ENCODE measurements around the gene CD58.

The CD58 gene

GRCh38 chr1:116513956-116514355 lies 56.9 kb downstream of the CD58 start:
- Histone ChIP-seq H3K4ac (ENCODE audit: low read depth, low read length) (no peak overlapping the region), H3K4me3 (ENCODE audit: low read length) (no peak overlapping the region)

GRCh38 chr1:116511459-116512019 lies 59.3 kb downstream of the CD58 start:
- DNase-seq, result no peak
- H3K4me2 ChIP-seq (ENCODE audit: low read length), result no peak overlapping the region
- H3K18ac ChIP-seq (ENCODE audit: low read length), result no peak overlapping the region
- no CpG with 5 or more reads among the region's 2 CpGs for WGBS (ENCODE audit: extremely low coverage, insufficient coverage, low lambda C conversion rate)
- no peak overlapping the region for H3K4me3 ChIP-seq (ENCODE audit: low read length)
- H3K36me3 ChIP-seq (ENCODE audit: control insufficient read depth, insufficient read depth, low read length), result no peaks in the 10 kb centered on the region
- no peaks in the 10 kb centered on the region for H3K79me1 ChIP-seq (ENCODE audit: low read length)
- H4K8ac ChIP-seq (ENCODE audit: low read depth, low read length), result no peak overlapping the region
- H2AK5ac ChIP-seq (ENCODE audit: low read length), result no peak overlapping the region
- H3K79me2 ChIP-seq (ENCODE audit: control insufficient read depth, insufficient read depth, low read length), result no peaks in the 10 kb centered on the region
- no peak overlapping the region for H3K23ac ChIP-seq (ENCODE audit: low read length)
- H3K4me1 ChIP-seq (ENCODE audit: control insufficient read depth, low read depth, low read length), result no peaks in the 10 kb centered on the region
- no peak overlapping the region for H3K9ac ChIP-seq (ENCODE audit: low read length)
- H3K27me3 ChIP-seq (ENCODE audit: insufficient read depth, low read length, poor library complexity), result no peaks in the 10 kb centered on the region
- no peak overlapping the region for H3K4ac ChIP-seq (ENCODE audit: low read depth, low read length)
- no peak overlapping the region for H2BK5ac ChIP-seq (ENCODE audit: low read length)
- no peak overlapping the region for H3K56ac ChIP-seq (ENCODE audit: low read length)
- no peak overlapping the region for H3K27ac ChIP-seq (ENCODE audit: low read depth, low read length)
- H2BK15ac ChIP-seq (replicated peaks; ENCODE audit: low read depth), result no peak overlapping the region
- no peak overlapping the region for H4K5ac ChIP-seq (ENCODE audit: low read length)
- H2BK120ac ChIP-seq (ENCODE audit: low read depth, low read length), result no peak overlapping the region

More at GRCh38 chr1:116513956-116514355, 56.9 kb downstream of the CD58 start:
- DNase-seq, result no peak
- Histone ChIP-seq H2BK5ac (ENCODE audit: low read length) (no peak overlapping the region), H3K79me1 (ENCODE audit: low read length) (no peaks in the 10 kb centered on the region), H3K23ac (ENCODE audit: low read length) (no peak overlapping the region), H3K27ac (ENCODE audit: low read depth, low read length) (no peak overlapping the region), H3K36me3 (ENCODE audit: control insufficient read depth, insufficient read depth, low read length) (no peaks in the 10 kb centered on the region), H2BK15ac (replicated peaks; ENCODE audit: low read depth) (no peak overlapping the region), H3K4me2 (ENCODE audit: low read length) (no peak overlapping the region), H3K18ac (ENCODE audit: low read length) (no peak overlapping the region), H3K56ac (ENCODE audit: low read length) (no peak overlapping the region), H3K9ac (ENCODE audit: low read length) (no peak overlapping the region), H3K79me2 (ENCODE audit: control insufficient read depth, insufficient read depth, low read length) (no peaks in the 10 kb centered on the region), H3K4me1 (ENCODE audit: control insufficient read depth, low read depth, low read length) (no peaks in the 10 kb centered on the region), H2BK120ac (ENCODE audit: low read depth, low read length) (no peak overlapping the region), H2AK5ac (ENCODE audit: low read length) (no peak overlapping the region), H4K8ac (ENCODE audit: low read depth, low read length) (no peak overlapping the region), H4K5ac (ENCODE audit: low read length) (no peak overlapping the region), H3K27me3 (ENCODE audit: insufficient read depth, low read length, poor library complexity) (no peaks in the 10 kb centered on the region)
- WGBS (ENCODE audit: extremely low coverage, insufficient coverage, low lambda C conversion rate), result no CpG with 5 or more reads among the region's 4 CpGs

GRCh38 chr1:116510361-116510760 lies 60.5 kb downstream of the CD58 start:
- H4K5ac ChIP-seq (ENCODE audit: low read length), result no peak overlapping the region
- H3K18ac ChIP-seq (ENCODE audit: low read length), result no peak overlapping the region
- H3K4ac ChIP-seq (ENCODE audit: low read depth, low read length), result no peak overlapping the region
- H3K4me1 ChIP-seq (ENCODE audit: control insufficient read depth, low read depth, low read length), result no peaks in the 10 kb centered on the region
- H3K36me3 ChIP-seq (ENCODE audit: control insufficient read depth, insufficient read depth, low read length), result no peaks in the 10 kb centered on the region
- DNase-seq, result no peak
- H3K27me3 ChIP-seq (ENCODE audit: insufficient read depth, low read length, poor library complexity), result no peaks in the 10 kb centered on the region
- no peak overlapping the region for H3K4me2 ChIP-seq (ENCODE audit: low read length)
- no peak overlapping the region for H3K56ac ChIP-seq (ENCODE audit: low read length)
- H3K79me1 ChIP-seq (ENCODE audit: low read length), result no peaks in the 10 kb centered on the region
- H3K23ac ChIP-seq (ENCODE audit: low read length), result no peak overlapping the region
- H2BK120ac ChIP-seq (ENCODE audit: low read depth, low read length), result no peak overlapping the region
- no peak overlapping the region for H2BK5ac ChIP-seq (ENCODE audit: low read length)
- H3K79me2 ChIP-seq (ENCODE audit: control insufficient read depth, insufficient read depth, low read length), result no peaks in the 10 kb centered on the region
- no peak overlapping the region for H3K27ac ChIP-seq (ENCODE audit: low read depth, low read length)
- no peak overlapping the region for H2BK15ac ChIP-seq (replicated peaks; ENCODE audit: low read depth)
- H3K9ac ChIP-seq (ENCODE audit: low read length), result no peak overlapping the region
- no peak overlapping the region for H4K8ac ChIP-seq (ENCODE audit: low read depth, low read length)
- WGBS (ENCODE audit: extremely low coverage, insufficient coverage, low lambda C conversion rate), result no CpG with 5 or more reads among the region's 4 CpGs
- H3K4me3 ChIP-seq (ENCODE audit: low read length), result no peak overlapping the region
- H2AK5ac ChIP-seq (ENCODE audit: low read length), result no peak overlapping the region

- no peaks in the 10 kb centered on the region for H3K27me3 ChIP-seq (ENCODE audit: insufficient read depth, low read length, poor library complexity)
- H2BK120ac ChIP-seq (ENCODE audit: low read depth, low read length), result no peak overlapping the region
- H3K9ac ChIP-seq (ENCODE audit: low read length), result no peak overlapping the region
- no peak overlapping the region for H4K5ac ChIP-seq (ENCODE audit: low read length)
- no peaks in the 10 kb centered on the region for H3K79me1 ChIP-seq (ENCODE audit: low read length)
- no peaks in the 10 kb centered on the region for H3K4me1 ChIP-seq (ENCODE audit: control insufficient read depth, low read depth, low read length)
- no peak overlapping the region for H3K4me2 ChIP-seq (ENCODE audit: low read length)
- WGBS (ENCODE audit: extremely low coverage, insufficient coverage, low lambda C conversion rate), result no CpG with 5 or more reads among the region's 3 CpGs
- H3K4me3 ChIP-seq (ENCODE audit: low read length), result no peak overlapping the region
- H3K56ac ChIP-seq (ENCODE audit: low read length), result no peak overlapping the region
- no peak for DNase-seq
- H3K23ac ChIP-seq (ENCODE audit: low read length), result no peak overlapping the region
- no peak overlapping the region for H2BK5ac ChIP-seq (ENCODE audit: low read length)
- H3K4ac ChIP-seq (ENCODE audit: low read depth, low read length), result no peak overlapping the region
- no peak overlapping the region for H3K27ac ChIP-seq (ENCODE audit: low read depth, low read length)
- no peaks in the 10 kb centered on the region for H3K79me2 ChIP-seq (ENCODE audit: control insufficient read depth, insufficient read depth, low read length)
- no peak overlapping the region for H2AK5ac ChIP-seq (ENCODE audit: low read length)
- no peaks in the 10 kb centered on the region for H3K36me3 ChIP-seq (ENCODE audit: control insufficient read depth, insufficient read depth, low read length)
- no peak overlapping the region for H2BK15ac ChIP-seq (replicated peaks; ENCODE audit: low read depth)
- no peak overlapping the region for H4K8ac ChIP-seq (ENCODE audit: low read depth, low read length)
- no peak overlapping the region for H3K18ac ChIP-seq (ENCODE audit: low read length)
These were observed 61.5 kb downstream of the CD58 start for GRCh38 chr1:116508984-116509980.

GRCh38 chr1:116508085-116508983 lies 62.5 kb downstream of the CD58 start:
- H4K5ac ChIP-seq (ENCODE audit: low read length), result no peak overlapping the region
- H3K27ac ChIP-seq (ENCODE audit: low read depth, low read length), result no peak overlapping the region
- WGBS (ENCODE audit: extremely low coverage, insufficient coverage, low lambda C conversion rate), result no CpG with 5 or more reads among the region's 4 CpGs
- H3K9ac ChIP-seq (ENCODE audit: low read length), result no peak overlapping the region
- no peak overlapping the region for H2AK5ac ChIP-seq (ENCODE audit: low read length)
- H3K18ac ChIP-seq (ENCODE audit: low read length), result no peak overlapping the region
- no peak overlapping the region for H4K8ac ChIP-seq (ENCODE audit: low read depth, low read length)
- no peak overlapping the region for H3K4me3 ChIP-seq (ENCODE audit: low read length)
- H3K36me3 ChIP-seq (ENCODE audit: control insufficient read depth, insufficient read depth, low read length), result no peaks in the 10 kb centered on the region
- H3K23ac ChIP-seq (ENCODE audit: low read length), result no peak overlapping the region
- no peaks in the 10 kb centered on the region for H3K27me3 ChIP-seq (ENCODE audit: insufficient read depth, low read length, poor library complexity)
- peak; percentile 26 for DNase-seq
- H3K4ac ChIP-seq (ENCODE audit: low read depth, low read length), result no peak overlapping the region
- no peaks in the 10 kb centered on the region for H3K79me2 ChIP-seq (ENCODE audit: control insufficient read depth, insufficient read depth, low read length)
- no peak overlapping the region for H3K4me2 ChIP-seq (ENCODE audit: low read length)
- H2BK5ac ChIP-seq (ENCODE audit: low read length), result no peak overlapping the region
- H2BK15ac ChIP-seq (replicated peaks; ENCODE audit: low read depth), result no peak overlapping the region
- H3K4me1 ChIP-seq (ENCODE audit: control insufficient read depth, low read depth, low read length), result no peaks in the 10 kb centered on the region
- no peaks in the 10 kb centered on the region for H3K79me1 ChIP-seq (ENCODE audit: low read length)
- H3K56ac ChIP-seq (ENCODE audit: low read length), result no peak overlapping the region
- H2BK120ac ChIP-seq (ENCODE audit: low read depth, low read length), result no peak overlapping the region
